SK-N-SH (cell line): ENCODE data around the gene PFKFB3. TPM values are rescaled to one million over a fixed set of nuclear protein-coding genes. Genes with fewer than 3 reads are reported as not detected.
"Not testable (repeated sequence)": the region's sequence is repeated elsewhere in the genome, so short reads cannot be mapped to it uniquely, and the experiment has no call there.

ENCODE experiments used
- CTCF ChIA-PET: fragments of 300-600, 350-600 bp; formaldehyde crosslinking; extraction: SDS; loops from one replicate; lab custom pipeline; 2021; lab: Yijun Ruan, JAX
- POLR2A ChIA-PET: fragments of 350-600 bp; sonication (Branson Sonifier 250); formaldehyde crosslinking; extraction: SDS; loops from one replicate; lab custom pipeline; 2020; ENCODE audit warnings: antibody characterized with exemption, inconsistent platforms; lab: Yijun Ruan, JAX
- DNase-seq: peaks from one replicate; pipeline ENCODE4 v3.0.0; 2012
- H2AFZ ChIP-seq: fragments of 200-600 bp; sonication (generic); 2 replicates; pipeline ENCODE4 v1.8.1; 2016; ENCODE audit warnings: antibody characterized with exemption, mild to moderate bottlenecking, low read depth
- H3F3A ChIP-seq: fragments of 200-600 bp; sonication (generic); replicated peaks from 2 replicates; pipeline ENCODE3; 2016; ENCODE audit warnings: antibody characterized with exemption, mild to moderate bottlenecking; ENCODE audit not compliant: insufficient read depth
- H3K27ac ChIP-seq, 2 experiments: fragments of 200-500 bp in 1 of 2; fragments of 200-600 bp in 1 of 2; sonication (Bioruptor generic) in 1 of 2; sonication (generic), shearing (Covaris generic) in 1 of 2; 2 replicates each; pipeline versions ENCODE4 v1.5.1 to v1.6.1; 2014 to 2016; ENCODE audit warnings: low read depth in 2 of 2, inconsistent platforms in 1 of 2, low read length in 1 of 2, mild to moderate bottlenecking in 1 of 2, mixed read lengths in 1 of 2
- H3K27me3 ChIP-seq: fragments of 200-600 bp; sonication (generic), shearing (Covaris generic); 2 replicates; pipeline ENCODE4 v1.6.1; 2016; ENCODE audit warnings: mixed run types; ENCODE audit not compliant: insufficient read depth
- H3K36me3 ChIP-seq, 2 experiments: fragments of 200-500 bp in 1 of 2; fragments of 200-600 bp in 1 of 2; sonication (Bioruptor generic) in 1 of 2; sonication (generic) in 1 of 2; replicated peaks in 1 of 2; 2 replicates each; pipeline versions ENCODE3 to v1.5.1; 2014 to 2016; ENCODE audit warnings: low read length in 1 of 2, mild to moderate bottlenecking in 1 of 2; ENCODE audit not compliant: insufficient read depth in 2 of 2, control insufficient read depth in 1 of 2
- H3K4me1 ChIP-seq, 2 experiments: fragments of 200-500 bp in 1 of 2; fragments of 200-600 bp in 1 of 2; sonication (Bioruptor generic) in 1 of 2; sonication (generic), shearing (Covaris generic) in 1 of 2; 2 replicates each; pipeline versions ENCODE4 v1.5.1 to v1.6.1; 2014 to 2016; ENCODE audit warnings: low read depth in 1 of 2, low read length in 1 of 2, mixed run types in 1 of 2; ENCODE audit not compliant: insufficient read depth in 2 of 2, control insufficient read depth in 1 of 2
- H3K4me2 ChIP-seq: fragments of 200-600 bp; sonication (generic), shearing (Covaris generic); 2 replicates; pipeline ENCODE4 v1.6.1; 2017; ENCODE audit warnings: mixed run types
- H3K4me3 ChIP-seq, 2 experiments: fragments of 200-500 bp in 1 of 2; fragments of 200-600 bp in 1 of 2; sonication (Bioruptor generic) in 1 of 2; sonication (generic), shearing (Covaris generic) in 1 of 2; 2 replicates each; pipeline versions ENCODE4 v1.5.1 to v1.8.1; 2014 to 2016; ENCODE audit warnings: low read depth in 2 of 2, inconsistent platforms in 1 of 2, low read length in 1 of 2, mild to moderate bottlenecking in 1 of 2, mixed read lengths in 1 of 2, moderate library complexity in 1 of 2
- H3K79me2 ChIP-seq: fragments of 200-600 bp; sonication (generic); 2 replicates; pipeline ENCODE4 v1.8.1; 2017; ENCODE audit warnings: mild to moderate bottlenecking; ENCODE audit not compliant: insufficient read depth
- H3K9ac ChIP-seq: fragments of 200-600 bp; sonication (generic); 2 replicates; pipeline ENCODE4 v1.6.1; 2017; ENCODE audit warnings: mixed run types
- H3K9me2 ChIP-seq: fragments of 200-600 bp; sonication (generic); 2 replicates; pipeline ENCODE4 v1.6.1; 2017; ENCODE audit warnings: mixed run types
- H3K9me3 ChIP-seq: fragments of 200-600 bp; sonication (generic); 2 replicates; pipeline ENCODE4 v1.6.1; 2017; ENCODE audit warnings: mixed run types, mild to moderate bottlenecking, moderate library complexity
- H4K20me1 ChIP-seq: fragments of 200-600 bp; sonication (generic); 2 replicates; pipeline ENCODE4 v1.6.1; 2017; ENCODE audit warnings: mild to moderate bottlenecking, mixed run types; ENCODE audit not compliant: insufficient read depth
- CHD2 ChIP-seq: fragments of 150-350 bp; IDR thresholded peaks from 2 replicates; pipeline ENCODE4 v1.6.1; 2018; ENCODE audit warnings: low read length; ENCODE audit not compliant: partially characterized antibody
- CTCF ChIP-seq: fragments of 200-600 bp; sonication (generic); IDR thresholded peaks from 2 replicates; pipeline ENCODE4 v1.6.1; 2017; ENCODE audit warnings: antibody characterized with exemption, mild to moderate bottlenecking, moderate library complexity
- ELF1 ChIP-seq: IDR thresholded peaks from 2 replicates; pipeline ENCODE4 v1.4.0; 2012
- EP300 ChIP-seq, 2 experiments: IDR thresholded peaks; 2 replicates each; pipeline versions ENCODE4 v1.4.0 to v1.6.1; 2012; ENCODE audit warnings: borderline replicate concordance in 1 of 2, low read depth in 1 of 2, low read length in 1 of 2
- FOSL2 ChIP-seq: IDR thresholded peaks from 2 replicates; pipeline ENCODE4 v1.4.0; 2012; ENCODE audit warnings: low read depth, mild to moderate bottlenecking, moderate library complexity, borderline replicate concordance
- JUND ChIP-seq: IDR thresholded peaks from 2 replicates; pipeline ENCODE4 v1.4.0; 2012
- MAX ChIP-seq: IDR thresholded peaks from 2 replicates; pipeline ENCODE4 v1.4.0; 2012; ENCODE audit warnings: low read depth
- NFIC ChIP-seq: IDR thresholded peaks from 2 replicates; pipeline ENCODE4 v1.4.0; 2012; ENCODE audit warnings: borderline replicate concordance
- NRF1 ChIP-seq: IDR thresholded peaks from 2 replicates; pipeline ENCODE4 v1.6.1; 2012; ENCODE audit warnings: low read depth, mild to moderate bottlenecking, low read length
- PBX3 ChIP-seq: IDR thresholded peaks from 2 replicates; pipeline ENCODE4; 2012
- RCOR1 ChIP-seq: fragments of 150-350 bp; IDR thresholded peaks from 2 replicates; pipeline ENCODE4 v1.6.1; 2017; ENCODE audit warnings: antibody characterized with exemption, low read length
- SIN3A ChIP-seq: IDR thresholded peaks from 2 replicates; pipeline ENCODE4 v1.6.1; 2012; ENCODE audit warnings: low read depth, mild to moderate bottlenecking, low read length, moderate library complexity, borderline replicate concordance
- TCF12 ChIP-seq: IDR thresholded peaks from 2 replicates; pipeline ENCODE4 v1.4.0; 2012
- TEAD4 ChIP-seq: IDR thresholded peaks from 2 replicates; pipeline ENCODE4 v1.4.0; 2012; ENCODE audit warnings: mild to moderate bottlenecking, borderline replicate concordance; ENCODE audit not compliant: insufficient read depth
- USF2 ChIP-seq: fragments of 150-350 bp; IDR thresholded peaks from 2 replicates; pipeline ENCODE4 v1.6.1; 2017; ENCODE audit warnings: antibody characterized with exemption, low read length, low read depth, borderline replicate concordance
- WGBS: methylation state at CpG from one replicate; pipeline ENCODE4 v1.1.6; 2017; ENCODE audit warnings: low lambda C conversion rate; 5-methylcytosine and 5-hydroxymethylcytosine counted together
- polyA plus RNA-seq, 3 experiments: library from polyadenylated mRNA; depleted of rRNA; stranded (reverse); fragments of >200 nt; gene quantifications; 2 replicates each; pipeline ENCODE4 v1.2.3, GENCODE V29; 2012

The PFKFB3 gene
- polyA plus RNA-seq, 1 of the 3 experiments (the other 2 are of a cell fraction): 59.7 TPM

- Histone ChIP-seq H3K9me2 (no peaks in the 10 kb centered on the region), H3K27ac (no peak overlapping the region), H4K20me1 (no peaks in the 10 kb centered on the region), H3K36me3 (no peaks in the 10 kb centered on the region), H3K9me3 (no peaks in the 10 kb centered on the region), H3F3A (no peaks in the 10 kb centered on the region), H3K27me3 (no peaks in the 10 kb centered on the region), H3K9ac (no peak overlapping the region), H3K79me2 (peaks cover 28% of the 10 kb centered on the region; the same call in 1 of the 2 replicates), H3K4me2 (no peak overlapping the region), H3K4me1 (peaks cover 5 to 6% of the 10 kb centered on the region in 2 experiments; a peak in 2 of 4 replicates), H2AFZ (no peak overlapping the region), H3K4me3 (no peak overlapping the region)
- POLR2A ChIA-PET: no interaction called here
- WGBS: 76% methylated on average over 6 of the region's 6 CpGs
- TF ChIP-seq NFIC: no peak
- no peak for TF ChIP-seq JUND
- TF ChIP-seq CHD2: no peak
- no peak for TF ChIP-seq USF2
- no peak for TF ChIP-seq MAX
- no peak for TF ChIP-seq ELF1
- TF ChIP-seq NRF1: no peak
- TF ChIP-seq TCF12: no peak
- no peak for TF ChIP-seq TEAD4
- TF ChIP-seq CTCF: no peak
- TF ChIP-seq RCOR1: no peak
- no peak for TF ChIP-seq PBX3
- no peak for TF ChIP-seq EP300 (IDR thresholded peaks at IDR 0.05; ENCODE audit: borderline replicate concordance in 1 of 2, low read depth in 1 of 2, low read length in 1 of 2)
- no peak for TF ChIP-seq FOSL2
- no peak for TF ChIP-seq SIN3A
- no peak for DNase-seq
- CTCF ChIA-PET: no interaction called here
Observed at GRCh38 chr10:6165221-6165725, 37.5 kb upstream of the PFKFB3 start.

- H3K36me3 ChIP-seq, H3F3A ChIP-seq, H4K20me1 ChIP-seq, H3K27me3 ChIP-seq, H3K9ac ChIP-seq, H3K4me3 ChIP-seq, H3K9me2 ChIP-seq, H3K27ac ChIP-seq, H3K4me1 ChIP-seq, H3K9me3 ChIP-seq, H3K4me2 ChIP-seq, DNase-seq, CTCF ChIA-PET, H2AFZ ChIP-seq: not testable (repeated sequence)
- peaks cover 28% of the 10 kb centered on the region; the same call in 1 of the 2 replicates for H3K79me2 ChIP-seq
- POLR2A ChIA-PET: interaction anchor here (0.7 kb wide), 1 partner anchor 29 kb away, joined by 3 read pairs; no protein-coding TSS in a partner anchor
- WGBS: 96% methylated on average over 13 of the region's 15 CpGs
Observed at GRCh38 chr10:6165933-6166332, 36.8 kb upstream of the PFKFB3 start.
